LoVo (cell line): ENCODE results near the gene ZNF93.
"Not testable (repeated sequence)": the region's sequence is repeated elsewhere in the genome, so short reads cannot be mapped to it uniquely, and the experiment has no call there.

Experiments used
- DNase-seq: peaks from one replicate; pipeline ENCODE4 v3.0.0-alpha.2; 2016; ENCODE audit warnings: low spot score

ZNF93 gene

GRCh38 chr19:19900729-19901444 lies at the start of gene ZNF93:
TSS of gene ZNF93 (plus strand) at chr19:19900946. CDS start at chr19:19901089, 143 bp downstream.
- DNase-seq: peak; percentile 56

- not testable (repeated sequence) for DNase-seq
These were observed 49.0 kb upstream of the ZNF93 start for GRCh38 chr19:19851740-19852139.

- no peak for DNase-seq
These were observed 42.0 kb upstream of the ZNF93 start for GRCh38 chr19:19858751-19859150.

GRCh38 chr19:19860756-19861390 lies 39.9 kb upstream of the ZNF93 start:
- no peak for DNase-seq

GRCh38 chr19:19865750-19866610 lies 34.8 kb upstream of the ZNF93 start, which contains the start of gene ZNF253:
TSS of gene ZNF253 (plus strand) at chr19:19865882. CDS start at chr19:19865997, 115 bp downstream.
- DNase-seq: peak; percentile 83

GRCh38 chr19:19866611-19867248 lies 34.0 kb upstream of the ZNF93 start:
- no peak for DNase-seq

- not testable (repeated sequence) for DNase-seq
These were observed 30.7 kb upstream of the ZNF93 start for GRCh38 chr19:19870086-19870485.

GRCh38 chr19:19871932-19872331 lies 28.8 kb upstream of the ZNF93 start:
- no peak for DNase-seq

- DNase-seq: no peak
These were observed 27.4 kb upstream of the ZNF93 start for GRCh38 chr19:19873381-19873780.

- no peak for DNase-seq
These were observed 23.0 kb upstream of the ZNF93 start for GRCh38 chr19:19877724-19878123.

- DNase-seq: no peak
These were observed 16.2 kb upstream of the ZNF93 start for GRCh38 chr19:19884583-19884982.

GRCh38 chr19:19892055-19892941 lies 8.4 kb upstream of the ZNF93 start:
- not testable (repeated sequence) for DNase-seq

GRCh38 chr19:19900139-19900728 lies 512 bp upstream of the ZNF93 start:
- no peak for DNase-seq

- DNase-seq: not testable (repeated sequence)
These were observed 6.8 kb downstream of the ZNF93 start for GRCh38 chr19:19907551-19907950.

- DNase-seq: no peak
These were observed 8.9 kb downstream of the ZNF93 start for GRCh38 chr19:19909654-19910053.

- DNase-seq: no peak
These were observed 10.4 kb downstream of the ZNF93 start for GRCh38 chr19:19911150-19911549.

- DNase-seq: no peak
These were observed 13.8 kb downstream of the ZNF93 start for GRCh38 chr19:19914596-19914995.

- not testable (repeated sequence) for DNase-seq
These were observed 29.7 kb downstream of the ZNF93 start for GRCh38 chr19:19930417-19930816.

- not testable (repeated sequence) for DNase-seq
These were observed 32.9 kb downstream of the ZNF93 start for GRCh38 chr19:19933432-19934314.

- no peak for DNase-seq
These were observed 36.7 kb downstream of the ZNF93 start for GRCh38 chr19:19937403-19937802.
